Progenitor cell of endocrine pancreas (in vitro differentiated cells): ENCODE results near the gene FBXW10B. TPM values are rescaled to one million over a fixed set of nuclear protein-coding genes. Genes with fewer than 3 reads are reported as not detected.
"Not testable (repeated sequence)": the region's sequence is repeated elsewhere in the genome, so short reads cannot be mapped to it uniquely, and the experiment has no call there.

Source experiments
- DNase-seq: peaks from one replicate; pipeline ENCODE4 v3.0.0; 2021; ENCODE audit warnings: low spot score; ENCODE audit not compliant: unreplicated experiment
- H3K27ac Mint-ChIP-seq: 2 replicates; pipeline ENCODE4 v1.8.0; 2021; ENCODE audit warnings: mild to moderate bottlenecking, moderate library complexity, mixed read lengths
- H3K27me3 Mint-ChIP-seq: 2 replicates; pipeline ENCODE4 v1.8.0; 2021; ENCODE audit warnings: mixed read lengths
- H3K36me3 Mint-ChIP-seq: 2 replicates; pipeline ENCODE4 v1.8.0; 2022; ENCODE audit warnings: mixed read lengths; ENCODE audit not compliant: insufficient read depth
- H3K4me1 Mint-ChIP-seq: 2 replicates; pipeline ENCODE4 v1.8.0; 2021; ENCODE audit warnings: low read depth, mixed read lengths
- H3K4me3 Mint-ChIP-seq: 2 replicates; pipeline ENCODE4 v1.8.0; 2021; ENCODE audit warnings: low read depth, mild to moderate bottlenecking, moderate library complexity, mixed read lengths
- H3K9me3 Mint-ChIP-seq: 2 replicates; pipeline ENCODE4 v1.8.0; 2021; ENCODE audit warnings: low read depth, mixed read lengths
- CTCF ChIP-seq: fragments of 200-600 bp; sonication (generic); IDR thresholded peaks from one replicate; pipeline ENCODE4 v1.5.0; 2021; ENCODE audit warnings: antibody characterized with exemption, mild to moderate bottlenecking; ENCODE audit not compliant: unreplicated experiment
- total RNA-seq: library from RNA; stranded (reverse); gene quantifications from 2 replicates; pipeline ENCODE4 v1.2.1, GENCODE V29; 2021

The FBXW10B gene
- total RNA-seq, 1 donor from 2014 or later: 0.81 TPM

DNA sequence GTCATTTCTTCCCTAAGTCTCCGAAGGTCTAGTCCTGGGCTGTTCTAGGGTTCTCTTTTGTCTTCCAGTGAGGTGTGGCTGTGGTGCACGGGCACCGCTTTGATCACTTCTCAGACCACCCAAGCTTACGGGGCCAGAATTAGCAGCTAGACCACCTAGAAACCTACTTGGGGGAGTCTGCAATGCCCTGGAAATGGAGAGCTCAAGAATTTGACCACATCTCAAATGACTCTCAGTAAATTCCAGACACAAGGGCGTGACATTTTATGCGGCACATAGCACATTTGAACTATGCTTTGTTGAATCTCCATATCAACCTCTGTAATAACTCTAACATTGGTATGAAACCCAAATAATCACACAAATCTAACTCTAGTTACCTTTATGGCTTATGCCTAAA, 39.7 kb upstream of the FBXW10B start:
- TF ChIP-seq CTCF: no peak
- peak overlapping the region; percentile 72 for H3K27ac Mint-ChIP-seq

DNA sequence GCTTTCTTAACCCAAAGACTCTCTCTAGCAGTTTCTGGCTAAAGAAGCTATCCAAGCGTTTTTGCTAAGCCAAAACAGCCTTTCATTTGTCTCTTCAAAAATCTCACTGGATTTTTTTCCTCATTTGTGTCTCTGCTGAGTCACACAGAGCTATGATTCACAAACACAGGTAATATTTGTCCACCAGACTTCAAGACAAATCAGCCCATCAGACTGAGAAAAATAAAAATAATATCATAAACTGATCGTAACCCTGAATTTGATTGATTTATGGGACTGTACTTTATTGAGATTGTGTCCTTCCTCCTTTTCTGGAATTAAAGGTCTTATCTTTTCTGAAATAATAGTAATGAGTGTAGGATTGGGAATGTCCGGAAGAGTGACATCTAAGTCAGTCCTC, 38.8 kb upstream of the FBXW10B start:
- DNase-seq: no peak
- Mint-ChIP-seq H3K36me3 (peaks cover 6% of the 10 kb centered on the region), H3K4me1 (peaks cover 22% of the 10 kb centered on the region), H3K9me3 (no peaks in the 10 kb centered on the region), H3K4me3 (no peak overlapping the region), H3K27me3 (no peaks in the 10 kb centered on the region), H3K27ac (no peak overlapping the region)
- no peak for TF ChIP-seq CTCF

More for the DNA sequence above, 39.7 kb upstream of the FBXW10B start:
- Mint-ChIP-seq H3K36me3 (peaks cover 10% of the 10 kb centered on the region), H3K4me1 (peaks cover 18% of the 10 kb centered on the region), H3K9me3 (no peaks in the 10 kb centered on the region), H3K4me3 (no peak overlapping the region), H3K27me3 (no peaks in the 10 kb centered on the region)
- DNase-seq: no peak

GRCh38 chr17:15657868-15658267, 38.4 kb upstream of the FBXW10B start:
- H3K27me3 Mint-ChIP-seq: no peaks in the 10 kb centered on the region
- no peak for DNase-seq
- no peak overlapping the region for H3K27ac Mint-ChIP-seq
- H3K9me3 Mint-ChIP-seq: no peaks in the 10 kb centered on the region
- peaks cover 7% of the 10 kb centered on the region for H3K36me3 Mint-ChIP-seq
- H3K4me3 Mint-ChIP-seq: no peak overlapping the region
- H3K4me1 Mint-ChIP-seq: peaks cover 22% of the 10 kb centered on the region
- TF ChIP-seq CTCF: no peak

DNA sequence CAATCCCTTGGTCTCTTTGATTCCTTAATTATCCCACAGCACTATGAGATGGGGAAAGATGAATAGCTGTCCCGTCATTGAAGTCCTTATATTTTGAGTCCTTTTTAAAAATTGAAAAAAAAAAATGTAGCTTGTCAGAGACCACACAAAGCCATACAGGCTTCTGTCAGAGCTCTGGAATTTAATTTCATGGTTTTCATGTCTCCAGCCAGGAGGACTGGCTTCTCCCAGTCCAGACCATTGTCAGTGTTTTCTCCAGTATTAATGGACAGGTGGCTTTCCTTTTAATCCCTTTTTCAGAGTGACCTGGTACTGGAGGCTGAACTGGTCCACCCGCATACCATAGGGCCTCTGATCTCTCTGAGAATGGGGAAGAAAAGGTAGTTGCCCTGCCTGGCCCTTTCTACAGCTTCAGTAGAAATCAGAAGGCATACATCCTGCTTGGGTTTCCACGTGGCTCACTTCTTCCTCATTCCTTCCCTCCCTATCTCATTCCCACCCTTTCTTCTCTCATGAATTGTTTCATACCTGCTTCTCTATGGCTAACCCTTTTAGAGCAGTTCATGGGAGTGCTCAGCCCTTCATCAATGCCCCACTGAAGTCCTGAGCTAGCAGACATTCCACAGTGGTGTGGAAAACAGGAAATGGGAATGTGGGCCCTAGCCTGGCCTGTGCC, 35.5 kb upstream of the FBXW10B start:
- DNase-seq: no peak
- Mint-ChIP-seq H3K27ac (peak overlapping the region; percentile 87), H3K4me1 (peaks cover 30% of the 10 kb centered on the region), H3K9me3 (no peaks in the 10 kb centered on the region), H3K27me3 (no peaks in the 10 kb centered on the region), H3K4me3 (no peak overlapping the region), H3K36me3 (peaks cover 6% of the 10 kb centered on the region)
- no peak for TF ChIP-seq CTCF

DNA sequence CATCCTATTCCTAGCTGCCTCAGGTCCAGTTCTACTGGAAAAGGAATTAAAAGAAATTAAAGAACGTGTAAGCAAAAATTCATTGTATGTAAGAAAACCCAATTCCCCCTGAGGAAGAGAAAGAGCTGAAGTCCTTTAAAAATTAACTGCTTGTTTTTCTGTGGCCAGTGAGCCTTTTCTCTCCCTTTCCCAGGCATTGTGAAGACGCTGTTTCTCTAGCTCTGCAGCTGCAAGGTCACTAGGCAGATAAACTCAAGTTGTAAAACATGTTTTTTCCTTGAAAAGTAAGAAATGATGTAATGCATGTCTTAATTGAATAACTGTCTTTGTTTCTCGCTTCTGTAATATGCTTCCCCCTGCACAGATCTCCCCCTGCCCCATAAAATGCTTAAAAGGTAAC, 34.9 kb upstream of the FBXW10B start:
- H3K9me3 Mint-ChIP-seq: not testable (repeated sequence)

DNA sequence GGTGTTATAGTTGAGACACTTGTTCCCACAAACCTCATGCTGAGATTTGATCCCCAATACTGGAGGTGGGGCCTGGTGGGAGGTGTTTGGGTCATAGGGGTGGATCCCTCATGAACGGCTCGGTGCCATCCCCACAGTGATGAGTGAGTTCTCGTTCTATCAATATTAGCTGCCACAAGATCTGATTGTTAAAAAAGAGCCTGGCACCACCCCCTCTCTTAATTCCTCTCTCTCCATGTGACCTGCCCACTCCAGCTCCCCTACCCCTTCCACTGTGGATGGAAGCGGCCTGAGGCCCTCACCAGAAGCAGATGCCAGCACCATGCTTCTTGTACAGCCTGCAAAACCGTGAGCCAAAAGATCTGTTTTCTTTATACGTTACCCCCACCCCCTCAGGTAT, 33.5 kb upstream of the FBXW10B start:
- Mint-ChIP-seq H3K27me3 (no peaks in the 10 kb centered on the region), H3K9me3 (no peaks in the 10 kb centered on the region), H3K4me1 (peaks cover 34% of the 10 kb centered on the region), H3K27ac (no peak overlapping the region), H3K36me3 (peaks cover 6% of the 10 kb centered on the region), H3K4me3 (no peak overlapping the region)
- no peak for TF ChIP-seq CTCF
- DNase-seq: no peak

More for the DNA sequence above, 34.9 kb upstream of the FBXW10B start:
- Mint-ChIP-seq H3K4me1 (peaks cover 27% of the 10 kb centered on the region), H3K27ac (peak overlapping the region; percentile 87)
- H3K36me3 Mint-ChIP-seq, H3K27me3 Mint-ChIP-seq, H3K4me3 Mint-ChIP-seq, DNase-seq: not testable (repeated sequence)
